ENCODE data around the gene PRKAG2.

- no peak for TF ChIP-seq GATA2 (IDR thresholded peaks at IDR 0.05; ENCODE audit: low read depth, low read length)
- no peak for TF ChIP-seq GATA3 (IDR thresholded peaks at IDR 0.05; ENCODE audit: low read depth, low read length)
Measured at GRCh38 chr7:151838861-151839381, 38.0 kb downstream of the PRKAG2 start.

Data from SH-SY5Y (cell line).